ENCODE results near the gene KCTD15. TPM values are rescaled to one million over a fixed set of nuclear protein-coding genes. Genes with fewer than 3 reads are reported as not detected.

Gene KCTD15
- total and polyA plus RNA-seq, 2 donors (not counting 3 experiments of a cell fraction or from before 2014, with no cell fraction given), result 49.5 to 51.8 TPM

DNA sequence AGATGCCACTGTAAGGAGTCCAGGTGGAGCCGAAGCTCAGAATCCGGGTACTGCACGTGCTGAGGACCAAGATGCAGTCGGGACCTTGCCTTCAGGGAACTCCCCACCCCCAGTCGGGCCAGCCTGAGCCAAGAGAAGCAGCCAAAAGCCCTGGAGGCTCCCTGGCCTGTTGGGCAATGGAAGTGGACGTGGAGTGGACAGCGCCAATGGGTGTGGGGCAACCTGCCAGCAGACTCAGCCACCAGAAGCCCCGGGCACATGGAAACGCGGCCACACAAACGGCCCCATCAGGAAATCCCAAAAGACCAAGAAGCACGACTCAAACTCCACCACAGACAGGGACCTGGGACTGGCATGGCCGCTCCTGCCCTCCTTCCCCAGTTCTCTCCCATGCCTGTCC lies 30.0 kb upstream of the KCTD15 start:
- Histone ChIP-seq H3K9ac (replicated peaks; ENCODE audit: extremely low read depth, insufficient read depth, low read length) (no peak overlapping the region), H3K4me3 (replicated peaks in 1 of 3; ENCODE audit: insufficient read depth in 1 of 3, low read depth in 1 of 3, low read length in 3 of 3) (no peak overlapping the region), H3K36me3 (ENCODE audit: control insufficient read depth in 2 of 2, extremely low read depth in 1 of 2, insufficient read depth in 2 of 2, low read length in 2 of 2) (no peaks in the 10 kb centered on the region), H3K9me3 (replicated peaks; ENCODE audit: control insufficient read depth, insufficient read depth, low read length) (no peaks in the 10 kb centered on the region), H4K20me1 (replicated peaks; ENCODE audit: control insufficient read depth, extremely low read depth, insufficient read depth, low read length) (no peaks in the 10 kb centered on the region), H3K79me2 (ENCODE audit: control insufficient read depth, insufficient read depth, low read length) (no peaks in the 10 kb centered on the region), H3K27me3 (ENCODE audit: control insufficient read depth in 2 of 2, insufficient read depth in 2 of 2, low read length in 2 of 2) (no peaks in the 10 kb centered on the region), H2AFZ (ENCODE audit: low read depth, low read length) (no peak overlapping the region), H3K4me2 (ENCODE audit: insufficient read depth, low read length) (no peak overlapping the region), H3K27ac (ENCODE audit: insufficient read depth, low read depth, low read length) (no peak overlapping the region), H3K9me1 (replicated peaks; ENCODE audit: control insufficient read depth, extremely low read depth, insufficient read depth, low read length) (no peaks in the 10 kb centered on the region), H3K4me1 (ENCODE audit: control insufficient read depth, extremely low read depth, insufficient read depth, low read length) (no peaks in the 10 kb centered on the region)
- intact Hi-C loops (cut with micrococcal nuclease) (no loop called here), dilution Hi-C loops (cut with MboI; ENCODE audit: extremely low pct_ligation_motif_present, low sequenced_read_pairs) (no loop called here)
- no TSS peak for BruUV-seq (replicated peaks)
- DNase-seq (ENCODE audit: low read depth, low spot score) (no peak), FAIRE-seq (no peak)
- TF ChIP-seq EZH2 (IDR thresholded peaks at IDR 0.05; ENCODE audit: borderline replicate concordance, low read depth, low read length, severe bottlenecking) (no peak), CTCF (IDR thresholded peaks at IDR 0.05; ENCODE audit: extremely low read depth in 1 of 2, insufficient read depth in 1 of 2, low read depth in 1 of 2, low read length in 2 of 2) (no peak), POLR2A (IDR thresholded peaks at IDR 0.05; ENCODE audit: low read depth, low read length) (no peak), POLR2AphosphoS5 (IDR thresholded peaks at IDR 0.05; ENCODE audit: insufficient read depth, low read depth, low read length) (no peak), JUN (IDR thresholded peaks at IDR 0.05; ENCODE audit: borderline replicate concordance, insufficient read depth, insufficient read length, low read depth) (no peak), FOS (IDR thresholded peaks at IDR 0.05; ENCODE audit: borderline replicate concordance, insufficient read depth, low read length) (no peak), GATA2 (IDR thresholded peaks at IDR 0.05; ENCODE audit: insufficient read depth, insufficient read length, low read depth, low read length) (no peak), MYC (IDR thresholded peaks at IDR 0.05; ENCODE audit: low read depth, low read length) (no peak)
- TF ChIP-seq, protein P1, sequence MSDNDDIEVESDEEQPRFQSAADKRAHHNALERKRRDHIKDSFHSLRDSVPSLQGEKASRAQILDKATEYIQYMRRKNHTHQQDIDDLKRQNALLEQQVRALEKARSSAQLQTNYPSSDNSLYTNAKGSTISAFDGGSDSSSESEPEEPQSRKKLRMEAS (IDR thresholded peaks at IDR 0.05; ENCODE audit: insufficient read depth, insufficient read length), result no peak
- ChIA-PET CTCF (interaction anchor here (0.8 to 8.7 kb wide), 2 partner anchors 336 to 351 kb away, joined by 3 to 200 read pairs; no protein-coding TSS in a partner anchor), POLR2A (no interaction called here)
